ENCODE data around the gene NDE1.

DNA sequence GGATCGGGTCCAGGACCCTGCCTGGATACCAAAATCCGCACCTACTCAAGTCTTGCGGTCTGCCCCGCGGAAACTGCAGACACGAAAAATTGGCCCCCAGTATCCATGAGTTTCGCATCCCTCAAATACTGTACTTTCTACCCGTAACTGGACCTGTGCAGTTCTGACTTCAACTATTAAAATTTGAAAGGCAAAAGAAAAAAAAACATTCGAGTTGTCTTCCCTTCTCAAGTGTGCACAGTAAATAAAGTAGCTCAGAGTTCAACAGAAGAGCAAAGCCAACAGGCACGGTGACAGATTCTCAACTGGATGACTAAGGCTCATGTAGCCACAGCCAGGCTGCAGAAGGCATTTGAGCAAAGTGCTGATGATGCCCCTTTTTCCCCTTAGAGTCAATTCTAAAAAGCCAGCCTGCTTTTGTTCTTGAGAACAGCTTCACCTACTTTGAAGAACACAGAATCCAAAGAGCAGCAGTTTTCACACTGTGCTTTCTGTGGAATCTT lies 39.6 kb upstream of the NDE1 start:
- TF ChIP-seq, protein P1, sequence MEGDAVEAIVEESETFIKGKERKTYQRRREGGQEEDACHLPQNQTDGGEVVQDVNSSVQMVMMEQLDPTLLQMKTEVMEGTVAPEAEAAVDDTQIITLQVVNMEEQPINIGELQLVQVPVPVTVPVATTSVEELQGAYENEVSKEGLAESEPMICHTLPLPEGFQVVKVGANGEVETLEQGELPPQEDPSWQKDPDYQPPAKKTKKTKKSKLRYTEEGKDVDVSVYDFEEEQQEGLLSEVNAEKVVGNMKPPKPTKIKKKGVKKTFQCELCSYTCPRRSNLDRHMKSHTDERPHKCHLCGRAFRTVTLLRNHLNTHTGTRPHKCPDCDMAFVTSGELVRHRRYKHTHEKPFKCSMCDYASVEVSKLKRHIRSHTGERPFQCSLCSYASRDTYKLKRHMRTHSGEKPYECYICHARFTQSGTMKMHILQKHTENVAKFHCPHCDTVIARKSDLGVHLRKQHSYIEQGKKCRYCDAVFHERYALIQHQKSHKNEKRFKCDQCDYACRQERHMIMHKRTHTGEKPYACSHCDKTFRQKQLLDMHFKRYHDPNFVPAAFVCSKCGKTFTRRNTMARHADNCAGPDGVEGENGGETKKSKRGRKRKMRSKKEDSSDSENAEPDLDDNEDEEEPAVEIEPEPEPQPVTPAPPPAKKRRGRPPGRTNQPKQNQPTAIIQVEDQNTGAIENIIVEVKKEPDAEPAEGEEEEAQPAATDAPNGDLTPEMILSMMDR (IDR thresholded peaks at IDR 0.05; ENCODE audit: low read depth, low read length): no peak
- TF ChIP-seq, protein P2, sequence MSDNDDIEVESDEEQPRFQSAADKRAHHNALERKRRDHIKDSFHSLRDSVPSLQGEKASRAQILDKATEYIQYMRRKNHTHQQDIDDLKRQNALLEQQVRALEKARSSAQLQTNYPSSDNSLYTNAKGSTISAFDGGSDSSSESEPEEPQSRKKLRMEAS (IDR thresholded peaks at IDR 0.05; ENCODE audit: low read depth, low read length): no peak
